Pancreas (tissue), 10 donors: Measurements from ENCODE around the gene OSBPL1A. TPM values are rescaled to one million over a fixed set of nuclear protein-coding genes. Genes with fewer than 3 reads are reported as not detected.

Experiments
- ATAC-seq, 4 donors: fragments of 200-7000 bp; cut with Tn5 transposase; one replicate each; pipeline versions ENCODE4 v1.8.0 to v1.9.1; 2020; ENCODE audit warnings: mild to moderate bottlenecking in 4 of 4, moderate library complexity in 4 of 4
- DNase-seq, 6 donors: peaks; one replicate each; pipeline ENCODE4 v3.0.0-alpha.2; 2020
- FAIRE-seq: peaks from 2 replicates; lab custom pipeline; 2012; peaks lifted over from hg19 to GRCh38; lab: Jason Lieb, UNC
- H3K27ac ChIP-seq, 4 donors: fragments of 200-600 bp; sonication (generic); 1 replicate in 3 of 4; 2 replicates in 1 of 4; pipeline versions ENCODE4 v1.5.0 to v1.8.0; 2020
- H3K27me3 ChIP-seq, 4 donors: fragments of 200-600 bp; one replicate each; pipeline ENCODE4 v1.8.0; 2021
- H3K36me3 ChIP-seq, 3 donors: fragments of 200-600 bp; sonication (generic) in 1 of 3; one replicate each; pipeline versions ENCODE4 v1.5.0 to v1.8.0; 2020 to 2021
- H3K4me1 ChIP-seq, 3 donors: fragments of 200-600 bp; one replicate each; pipeline ENCODE4 v1.8.0; 2021
- H3K4me3 ChIP-seq, 4 donors: fragments of 200-600 bp; sonication (generic) in 2 of 4; one replicate each; pipeline versions ENCODE4 v1.5.0 to v1.8.0; 2020 to 2021
- H3K9me3 ChIP-seq, 4 donors: fragments of 200-600 bp; one replicate each; pipeline ENCODE4 v1.8.0; 2021
- WGBS, 2 donors: extraction: QIAGEN DNeasy Blood & Tissue Kit; methylation state at CpG; one replicate each; pipeline ENCODE4 v1.1.7; 2013; 5-methylcytosine and 5-hydroxymethylcytosine counted together
- intact Hi-C, 3 donors: fragments of 100-400 bp; cut with DNase I; formaldehyde crosslinking; loops; one replicate each; pipeline versions ENCODE4 v1.11.1 to v1.14.2; 2022
- polyA plus RNA-seq, 2 donors: library from polyadenylated mRNA; stranded (reverse); fragments of 200-250 nt; gene quantifications; one replicate each; pipeline ENCODE4 v1.2.3, GENCODE V29; 2013
- total RNA-seq, 6 donors: library from RNA; stranded (reverse); fragmentation: NEBNext Ultra II Directional in 4 of 6; extraction: Animal tissue kit (Norgen Biotek cat#: 25700) in 4 of 6; gene quantifications; one replicate each; pipeline versions ENCODE4 v1.2.1 to v1.2.4, GENCODE V29; 2021 to 2023
- TF ChIP-seq, protein P1 (sequence below), 4 donors: fragments of 200-600 bp; sonication (generic) in 3 of 4; IDR thresholded peaks; one replicate each; pipeline versions ENCODE4 v1.5.0 to v1.8.0; 2021; ENCODE audit warnings: antibody characterized with exemption in 4 of 4
- donor health status: healthy with polysubstance abuse.
- donor health status: DM: no; HTN: no; CAD: no; lungs with moderate emphysema.
- donor health status: DM: no; HTN: no; CAD: no.
- donor health status: control.
- donor health status: control.
- donor health status: Bipolar disorder and iron deficiency.
- donor health status: DM: yes; HTN: yes; CAD: no.
- donor health status: DM: no; HTN: no; CAD: no.
- donor health status: DM: no; HTN: no; CAD: no.
- donor health status: DM: yes; HTN: yes; CAD: no.

The OSBPL1A gene
- total and polyA plus RNA-seq, 8 donors: 5.8 to 17.9 (median 10.8) TPM

DNA sequence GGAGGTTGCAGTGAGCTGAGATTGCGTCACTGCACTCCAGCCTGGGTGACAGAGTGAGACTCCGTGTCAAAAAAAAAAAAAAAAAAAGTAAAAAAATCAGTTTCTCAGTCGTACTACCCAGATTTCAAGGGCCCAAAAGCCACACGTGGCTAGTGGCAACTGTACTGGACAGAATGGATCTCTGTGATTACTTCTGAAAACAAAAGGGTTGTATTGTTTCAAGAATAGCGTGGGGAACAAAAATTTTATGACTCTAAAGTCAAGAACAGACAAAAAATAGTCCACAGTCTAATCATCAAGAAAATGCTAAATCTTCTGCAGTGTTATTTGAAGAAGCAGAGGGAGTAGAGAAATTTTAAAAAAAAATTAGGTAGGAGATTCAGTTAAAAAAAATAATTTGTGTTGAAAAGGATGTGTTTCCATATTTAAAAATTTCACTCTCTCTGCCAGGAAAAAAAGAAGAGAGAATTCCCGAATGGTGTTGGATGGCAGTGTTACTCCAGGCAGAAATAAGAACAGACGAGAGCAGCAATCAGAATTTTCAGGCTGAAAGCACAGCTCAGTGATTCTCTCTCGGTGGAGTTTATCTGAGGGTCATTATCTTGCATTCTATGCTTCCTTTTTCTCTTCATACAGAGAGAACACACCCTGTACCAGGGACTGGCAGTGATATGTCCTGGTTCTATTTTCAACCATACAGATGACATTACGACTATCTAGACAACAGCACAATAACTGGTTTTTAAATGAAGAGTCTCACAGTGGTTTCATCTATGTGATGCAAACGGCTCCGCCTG, 196.9 kb downstream of the OSBPL1A start:
- FAIRE-seq (no peak), DNase-seq (no peak), ATAC-seq (no peak)
- TF ChIP-seq, protein P1, sequence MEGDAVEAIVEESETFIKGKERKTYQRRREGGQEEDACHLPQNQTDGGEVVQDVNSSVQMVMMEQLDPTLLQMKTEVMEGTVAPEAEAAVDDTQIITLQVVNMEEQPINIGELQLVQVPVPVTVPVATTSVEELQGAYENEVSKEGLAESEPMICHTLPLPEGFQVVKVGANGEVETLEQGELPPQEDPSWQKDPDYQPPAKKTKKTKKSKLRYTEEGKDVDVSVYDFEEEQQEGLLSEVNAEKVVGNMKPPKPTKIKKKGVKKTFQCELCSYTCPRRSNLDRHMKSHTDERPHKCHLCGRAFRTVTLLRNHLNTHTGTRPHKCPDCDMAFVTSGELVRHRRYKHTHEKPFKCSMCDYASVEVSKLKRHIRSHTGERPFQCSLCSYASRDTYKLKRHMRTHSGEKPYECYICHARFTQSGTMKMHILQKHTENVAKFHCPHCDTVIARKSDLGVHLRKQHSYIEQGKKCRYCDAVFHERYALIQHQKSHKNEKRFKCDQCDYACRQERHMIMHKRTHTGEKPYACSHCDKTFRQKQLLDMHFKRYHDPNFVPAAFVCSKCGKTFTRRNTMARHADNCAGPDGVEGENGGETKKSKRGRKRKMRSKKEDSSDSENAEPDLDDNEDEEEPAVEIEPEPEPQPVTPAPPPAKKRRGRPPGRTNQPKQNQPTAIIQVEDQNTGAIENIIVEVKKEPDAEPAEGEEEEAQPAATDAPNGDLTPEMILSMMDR (IDR thresholded peaks at IDR 0.05): no peak
- no peak overlapping the region for H3K27ac ChIP-seq
- no peak overlapping the region for H3K4me3 ChIP-seq
- intact Hi-C loops: no loop called here
- H3K36me3 ChIP-seq: no peaks in the 10 kb centered on the region
- WGBS, 2 donors: 89 to 90% methylated on average over 11 of the region's 11 CpGs
- H3K4me1 ChIP-seq: peaks cover 0 to 10% (median 4%) of the 10 kb centered on the region in 3 donors
- no peaks in the 10 kb centered on the region for H3K27me3 ChIP-seq
- H3K9me3 ChIP-seq: no peaks in the 10 kb centered on the region

DNA sequence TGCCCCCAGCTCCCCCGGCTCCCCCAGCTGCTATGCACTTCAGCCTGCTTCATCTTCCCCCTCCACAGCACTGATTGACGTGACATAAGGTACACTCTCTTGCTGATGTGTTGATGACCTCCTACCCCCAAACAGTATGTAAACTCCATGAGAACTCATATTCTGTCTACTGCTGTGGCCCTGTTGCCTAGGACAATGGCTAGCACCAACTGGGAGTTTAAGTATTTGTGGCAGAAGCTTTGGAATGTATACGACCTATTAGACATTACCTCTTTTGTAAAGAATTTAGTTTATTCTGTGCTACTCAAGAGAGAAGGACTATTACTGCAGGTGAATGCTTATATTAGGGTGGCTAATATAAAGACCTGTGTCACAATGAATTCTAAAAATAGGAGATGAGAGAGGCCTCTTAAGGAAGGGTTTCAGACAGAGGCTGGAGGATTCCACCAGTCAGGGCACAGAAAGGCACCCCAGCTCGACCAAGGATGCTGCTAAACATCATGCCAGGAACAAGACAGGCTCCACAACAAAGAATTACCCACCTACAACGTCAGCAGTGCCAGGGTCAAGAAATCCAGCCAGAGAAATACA, 198.2 kb downstream of the OSBPL1A start:
- intact Hi-C loops: no loop called here

DNA sequence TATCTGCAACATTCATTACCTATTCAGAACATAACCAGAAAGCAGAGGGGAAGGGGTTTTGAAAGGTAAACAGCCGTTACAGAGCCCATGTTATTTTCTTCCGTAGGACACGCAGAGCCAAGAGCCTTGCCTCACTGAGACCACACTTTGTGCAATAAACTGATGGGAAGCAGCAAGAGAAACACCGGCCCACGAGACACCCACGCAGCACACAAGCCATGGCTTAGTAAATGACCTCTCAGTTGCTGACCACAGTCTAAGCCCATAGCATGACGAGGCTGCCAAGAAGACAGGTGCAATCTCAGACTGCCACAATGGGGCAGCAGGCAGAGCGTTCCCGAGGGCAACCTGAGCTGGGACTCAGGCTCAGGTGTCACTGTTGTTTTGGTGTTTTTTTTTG, 199.2 kb downstream of the OSBPL1A start:
- WGBS, 2 donors: 82 to 87% methylated on average over 9 of the region's 9 CpGs
- FAIRE-seq: no peak
- Histone ChIP-seq H3K27ac (no peak overlapping the region), H3K36me3 (no peaks in the 10 kb centered on the region), H3K9me3 (no peaks in the 10 kb centered on the region), H3K4me1 (peaks cover 0 to 10% (median 4%) of the 10 kb centered on the region in 3 donors), H3K27me3 (no peaks in the 10 kb centered on the region), H3K4me3 (no peak overlapping the region)
- ATAC-seq: no peak
- no peak for DNase-seq
- intact Hi-C loops: no loop called here
- TF ChIP-seq, protein P1 (IDR thresholded peaks at IDR 0.05): no peak

More for the DNA sequence above, 198.2 kb downstream of the OSBPL1A start:
- no peak for ATAC-seq
- WGBS, 2 donors: 88 to 93% methylated on average over 5 of the region's 5 CpGs
- no peaks in the 10 kb centered on the region for H3K9me3 ChIP-seq
- H3K27me3 ChIP-seq: no peaks in the 10 kb centered on the region
- TF ChIP-seq, protein P1 (IDR thresholded peaks at IDR 0.05): no peak
- H3K4me1 ChIP-seq: peaks cover 0 to 10% (median 4%) of the 10 kb centered on the region in 3 donors
- FAIRE-seq: no peak
- no peak overlapping the region for H3K27ac ChIP-seq
- H3K4me3 ChIP-seq: no peak overlapping the region
- no peaks in the 10 kb centered on the region for H3K36me3 ChIP-seq
- no peak for DNase-seq

DNA sequence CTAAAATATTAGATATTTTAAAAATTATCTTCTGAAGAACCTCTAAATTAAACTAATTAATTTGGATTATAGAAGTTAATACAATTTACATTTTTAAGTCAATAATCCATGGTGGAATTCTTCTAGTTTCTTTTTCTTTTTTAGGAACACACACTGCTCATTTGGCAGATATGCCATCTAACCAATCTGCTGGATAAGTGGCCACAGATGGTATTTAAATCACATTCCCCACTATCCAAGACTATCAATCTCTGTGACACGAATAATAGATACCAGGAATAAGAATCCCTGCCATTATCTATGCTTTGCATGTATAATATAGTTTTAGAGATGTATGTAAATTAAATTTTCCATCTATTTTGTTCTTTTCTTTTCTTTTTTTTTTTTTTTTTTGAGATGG, 200.2 kb downstream of the OSBPL1A start:
- ATAC-seq: no peak
- H3K27me3 ChIP-seq: no peaks in the 10 kb centered on the region
- H3K27ac ChIP-seq: no peak overlapping the region
- H3K4me3 ChIP-seq: no peak overlapping the region
- WGBS, 2 donors: 93 to 100% methylated on average over 1 of the region's 1 CpG
- TF ChIP-seq, protein P1 (IDR thresholded peaks at IDR 0.05): no peak
- no peak for FAIRE-seq
- H3K36me3 ChIP-seq: no peaks in the 10 kb centered on the region
- H3K9me3 ChIP-seq: no peaks in the 10 kb centered on the region
- intact Hi-C loops: no loop called here
- peaks cover 0 to 5% (median 0%) of the 10 kb centered on the region in 3 donors for H3K4me1 ChIP-seq
- DNase-seq: no peak

DNA sequence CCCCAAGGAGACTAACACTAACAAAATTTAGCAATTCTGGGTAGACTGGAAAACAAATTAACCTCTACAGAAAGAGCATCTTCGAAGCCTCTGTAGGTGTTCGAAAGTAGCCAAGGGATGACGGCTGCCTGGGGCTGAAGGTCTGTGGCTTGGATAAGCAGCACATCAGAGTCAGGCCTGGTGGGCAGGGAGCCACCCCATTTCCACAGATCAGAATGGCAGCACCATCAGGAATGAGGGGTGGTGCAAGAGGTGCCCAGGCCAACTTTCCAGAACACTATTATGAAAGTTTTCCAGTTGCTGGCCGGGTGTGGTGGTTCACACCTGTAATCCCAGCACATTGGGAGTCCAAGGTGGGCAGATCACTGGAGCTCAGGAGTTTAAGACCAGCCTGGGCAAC, 200.9 kb downstream of the OSBPL1A start:
- 92 to 95% methylated on average over 4 of the region's 4 CpGs for whole genome bisulfite sequencing, 2 donors
- Histone ChIP-seq H3K27me3 (no peaks in the 10 kb centered on the region), H3K4me1 (no peaks in the 10 kb centered on the region), H3K36me3 (no peaks in the 10 kb centered on the region), H3K4me3 (no peak overlapping the region), H3K27ac (no peak overlapping the region), H3K9me3 (no peaks in the 10 kb centered on the region)
- no peak for DNase-seq
- no peak for ATAC-seq
- FAIRE-seq: no peak
- TF ChIP-seq, protein P1 (IDR thresholded peaks at IDR 0.05): no peak
- intact Hi-C loops: no loop called here
